Duodenal mucosa (tissue), 2 donors: ENCODE data around the gene SMLR1.

Experiments
- H3K27ac ChIP-seq: one replicate; pipeline ENCODE4 v1.7.0; 2013; ENCODE audit warnings: low read depth, low read length
- H3K27me3 ChIP-seq, 2 donors: one replicate each; pipeline ENCODE4 v1.7.0; 2013; ENCODE audit warnings: low read length in 2 of 2, control low read depth in 1 of 2; ENCODE audit not compliant: insufficient read depth in 2 of 2, control insufficient read depth in 1 of 2
- H3K36me3 ChIP-seq, 2 donors: one replicate each; pipeline ENCODE4 v1.7.0; 2013; ENCODE audit warnings: low read length in 2 of 2, control low read depth in 1 of 2; ENCODE audit not compliant: insufficient read depth in 2 of 2, control insufficient read depth in 1 of 2
- H3K4me1 ChIP-seq, 2 donors: one replicate each; pipeline ENCODE4 v1.7.0; 2013; ENCODE audit warnings: low read length in 2 of 2, control low read depth in 1 of 2; ENCODE audit not compliant: insufficient read depth in 2 of 2, control insufficient read depth in 1 of 2
- H3K4me3 ChIP-seq, 2 donors: one replicate each; pipeline ENCODE4 v1.7.0; 2013; ENCODE audit warnings: low read length in 2 of 2, low read depth in 1 of 2
- H3K9ac ChIP-seq, 2 donors: one replicate each; pipeline ENCODE4 v1.7.0; 2013; ENCODE audit warnings: low read length in 2 of 2, low read depth in 1 of 2
- H3K9me3 ChIP-seq, 2 donors: one replicate each; pipeline ENCODE4 v1.7.0; 2013; ENCODE audit warnings: low read length in 2 of 2, control low read depth in 1 of 2; ENCODE audit not compliant: control insufficient read depth in 1 of 2

Gene SMLR1

GRCh38 chr6:130849594-130849993 is 22.4 kb downstream of the SMLR1 start:
- H3K4me1 ChIP-seq = no peaks in the 10 kb centered on the region
- no peak overlapping the region for H3K9ac ChIP-seq
- no peak overlapping the region for H3K4me3 ChIP-seq
- no peaks in the 10 kb centered on the region for H3K27me3 ChIP-seq
- no peak overlapping the region for H3K27ac ChIP-seq
- no peaks in the 10 kb centered on the region for H3K9me3 ChIP-seq
- peaks cover 0 to 5% of the 10 kb centered on the region in 2 donors for H3K36me3 ChIP-seq

GRCh38 chr6:130851026-130851425 is 23.8 kb downstream of the SMLR1 start:
- Histone ChIP-seq H3K27me3 (no peaks in the 10 kb centered on the region), H3K9me3 (no peaks in the 10 kb centered on the region), H3K9ac (no peak overlapping the region), H3K4me1 (no peaks in the 10 kb centered on the region), H3K4me3 (no peak overlapping the region), H3K36me3 (peaks cover 0 to 5% of the 10 kb centered on the region in 2 donors), H3K27ac (no peak overlapping the region)

- H3K36me3 ChIP-seq = peaks cover 0 to 7% of the 10 kb centered on the region in 2 donors
- H3K9me3 ChIP-seq = no peaks in the 10 kb centered on the region
- no peaks in the 10 kb centered on the region for H3K4me1 ChIP-seq
Measured at GRCh38 chr6:130852844-130853554, 25.8 kb downstream of the SMLR1 start.

GRCh38 chr6:130853555-130854183 is 26.5 kb downstream of the SMLR1 start:
- no peaks in the 10 kb centered on the region for H3K27me3 ChIP-seq
- H3K4me1 ChIP-seq = no peaks in the 10 kb centered on the region
- H3K36me3 ChIP-seq = peaks cover 0 to 7% of the 10 kb centered on the region in 2 donors
- H3K9me3 ChIP-seq = no peaks in the 10 kb centered on the region
- H3K27ac ChIP-seq = no peak overlapping the region
- H3K9ac ChIP-seq = no peak overlapping the region
- H3K4me3 ChIP-seq = no peak overlapping the region

More at GRCh38 chr6:130852844-130853554, 25.8 kb downstream of the SMLR1 start:
- H3K9ac ChIP-seq = no peak overlapping the region
- H3K27ac ChIP-seq = no peak overlapping the region
- H3K4me3 ChIP-seq = no peak overlapping the region
- no peaks in the 10 kb centered on the region for H3K27me3 ChIP-seq

- Histone ChIP-seq H3K27me3 (no peaks in the 10 kb centered on the region), H3K27ac (no peak overlapping the region), H3K4me1 (peaks cover 0 to 4% of the 10 kb centered on the region in 2 donors), H3K36me3 (peaks cover 0 to 2% of the 10 kb centered on the region in 2 donors), H3K4me3 (no peak overlapping the region), H3K9me3 (no peaks in the 10 kb centered on the region), H3K9ac (no peak overlapping the region)
Measured at GRCh38 chr6:130858054-130858453, 30.8 kb downstream of the SMLR1 start.

GRCh38 chr6:130858498-130859160 is 31.4 kb downstream of the SMLR1 start:
- no peak overlapping the region for H3K27ac ChIP-seq
- H3K9ac ChIP-seq = no peak overlapping the region
- H3K4me3 ChIP-seq = no peak overlapping the region
- no peaks in the 10 kb centered on the region for H3K9me3 ChIP-seq
- no peaks in the 10 kb centered on the region for H3K27me3 ChIP-seq
- H3K4me1 ChIP-seq = peaks cover 0 to 4% of the 10 kb centered on the region in 2 donors
- peaks cover 0 to 2% of the 10 kb centered on the region in 2 donors for H3K36me3 ChIP-seq

GRCh38 chr6:130859161-130859867 is 32.1 kb downstream of the SMLR1 start:
- H3K36me3 ChIP-seq = peaks cover 0 to 4% of the 10 kb centered on the region in 2 donors

GRCh38 chr6:130862370-130862769 is 35.2 kb downstream of the SMLR1 start:
- H3K27ac ChIP-seq = no peak overlapping the region
- no peaks in the 10 kb centered on the region for H3K27me3 ChIP-seq
- H3K36me3 ChIP-seq = peaks cover 6 to 13% of the 10 kb centered on the region in 2 donors
- H3K9ac ChIP-seq = no peak overlapping the region
- H3K9me3 ChIP-seq = no peaks in the 10 kb centered on the region
- H3K4me3 ChIP-seq = no peak overlapping the region
- peaks cover 0 to 4% of the 10 kb centered on the region in 2 donors for H3K4me1 ChIP-seq

More at GRCh38 chr6:130859161-130859867, 32.1 kb downstream of the SMLR1 start:
- Histone ChIP-seq H3K27ac (no peak overlapping the region), H3K4me1 (peaks cover 0 to 4% of the 10 kb centered on the region in 2 donors), H3K4me3 (no peak overlapping the region), H3K9ac (no peak overlapping the region), H3K9me3 (no peaks in the 10 kb centered on the region), H3K27me3 (no peaks in the 10 kb centered on the region)

- Histone ChIP-seq H3K27ac (no peak overlapping the region), H3K9ac (no peak overlapping the region), H3K27me3 (no peaks in the 10 kb centered on the region), H3K36me3 (peaks cover 6 to 13% of the 10 kb centered on the region in 2 donors), H3K4me3 (no peak overlapping the region), H3K9me3 (no peaks in the 10 kb centered on the region), H3K4me1 (peaks cover 0 to 4% of the 10 kb centered on the region in 2 donors)
Measured at GRCh38 chr6:130863415-130864230, 36.4 kb downstream of the SMLR1 start.
